Muscle of back (tissue), 11 donors: ENCODE results near the gene HSD17B4. TPM values are rescaled to one million over a fixed set of nuclear protein-coding genes. Genes with fewer than 3 reads are reported as not detected.
A peak's percentile ranks its signal among the peaks of the same experiment; 100 is the strongest.
"Not testable (repeated sequence)": the region's sequence is repeated elsewhere in the genome, so short reads cannot be mapped to it uniquely, and the experiment has no call there.

Experiments used
- DNase-seq, 3 donors: peaks; one replicate each; pipeline versions ENCODE4 v3.0.0 to v3.0.0-alpha.2; 2013
- polyA plus RNA-seq, 10 donors: library from polyadenylated mRNA; unstranded; fragments of 120-200 nt; gene quantifications; one replicate each; pipeline ENCODE4 v1.2.1, GENCODE V29; 2013; ENCODE audit not compliant: insufficient read length in 10 of 10

The HSD17B4 gene
- polyA plus RNA-seq, 10 donors = 65.4 to 102 (median 85.4) TPM

- not testable (repeated sequence) for DNase-seq
Observed at GRCh38 chr5:119428574-119428973, 23.7 kb upstream of the HSD17B4 start.

DNA sequence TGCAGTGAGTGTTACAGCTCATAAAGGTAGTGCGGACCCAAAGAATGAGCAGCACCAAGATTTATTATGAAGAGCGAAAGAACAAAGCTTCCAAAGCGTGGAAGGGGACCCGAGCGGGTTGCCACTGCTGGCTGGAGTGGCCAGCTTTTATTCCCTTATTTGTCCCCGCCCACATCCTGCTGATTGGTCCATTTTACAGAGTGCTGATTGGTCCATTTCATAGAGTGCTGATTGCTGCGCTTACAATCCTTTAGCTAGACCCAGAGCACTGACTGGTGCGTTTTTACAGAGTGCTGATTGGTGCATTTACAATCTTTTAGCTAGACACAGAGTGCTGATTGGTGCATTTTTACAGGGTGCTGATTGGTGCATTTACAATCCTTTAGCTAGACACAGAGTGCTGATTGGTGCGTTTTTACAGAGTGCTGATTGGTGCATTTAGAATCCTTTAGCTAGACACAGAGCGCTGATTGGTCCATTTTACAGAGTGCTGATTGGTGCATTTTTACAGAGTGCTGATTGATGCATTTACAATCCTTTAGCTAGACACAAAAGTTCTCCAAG is 19.5 kb upstream of the HSD17B4 start:
- DNase-seq = not testable (repeated sequence)

- peak in 2 of 3 donors; percentile 27 to 46 for DNase-seq
Observed at GRCh38 chr5:119435436-119436132, 16.7 kb upstream of the HSD17B4 start.

DNA sequence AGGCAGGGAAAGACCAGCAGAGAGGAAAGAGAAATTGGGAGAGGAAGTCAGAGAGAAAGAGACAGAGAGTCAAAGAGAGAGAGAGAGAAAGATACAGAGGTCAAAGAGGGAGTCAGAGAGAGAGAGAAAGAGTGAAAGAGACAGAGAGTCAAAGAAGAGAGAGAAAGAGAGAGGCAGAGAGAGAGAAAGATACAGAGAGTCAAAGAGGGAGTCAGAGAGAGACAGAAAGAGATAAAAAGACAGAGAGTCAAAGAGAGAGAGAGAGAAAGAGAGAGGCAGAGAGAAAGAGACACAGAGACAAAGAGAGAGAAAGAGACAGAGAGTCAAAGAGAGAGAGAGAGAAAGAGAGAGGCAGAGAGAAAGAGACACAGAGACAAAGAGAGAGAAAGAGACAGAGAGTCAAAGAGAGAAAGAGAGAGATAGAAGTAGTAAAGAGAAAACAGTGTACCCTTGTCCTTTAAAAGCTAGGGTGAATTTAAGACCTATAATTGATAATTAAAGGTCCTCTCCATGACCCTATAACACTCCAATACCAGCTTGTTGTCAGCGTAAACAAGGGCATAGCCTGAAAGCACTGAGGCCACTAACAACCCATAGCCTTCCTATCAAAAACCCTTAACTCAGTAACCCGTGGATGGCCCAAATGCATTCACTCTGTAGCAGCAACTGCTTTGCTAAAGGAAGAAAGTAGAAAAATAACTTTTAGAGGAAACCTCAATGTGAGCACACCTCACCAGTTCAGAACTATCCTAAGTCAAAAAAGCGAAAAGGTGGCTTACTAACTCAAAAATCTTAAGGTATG is 14.3 kb upstream of the HSD17B4 start:
- not testable (repeated sequence) for DNase-seq

DNA sequence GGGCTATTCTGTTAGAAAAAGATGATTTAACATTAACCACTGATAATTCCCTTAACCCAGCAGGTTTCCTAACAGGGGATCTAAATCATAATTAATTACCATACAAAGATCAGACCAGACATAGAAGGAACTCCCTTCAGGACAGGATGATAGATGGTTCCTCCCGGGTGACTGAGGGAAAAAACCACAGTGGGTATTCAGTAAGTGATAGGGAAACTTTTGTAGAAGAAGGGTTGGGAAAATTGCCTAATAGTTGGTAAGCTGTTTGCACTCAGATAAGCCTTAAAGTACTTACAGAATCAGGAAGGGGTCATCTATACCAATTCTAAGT is 13.7 kb upstream of the HSD17B4 start:
- not testable (repeated sequence) for DNase-seq

DNA sequence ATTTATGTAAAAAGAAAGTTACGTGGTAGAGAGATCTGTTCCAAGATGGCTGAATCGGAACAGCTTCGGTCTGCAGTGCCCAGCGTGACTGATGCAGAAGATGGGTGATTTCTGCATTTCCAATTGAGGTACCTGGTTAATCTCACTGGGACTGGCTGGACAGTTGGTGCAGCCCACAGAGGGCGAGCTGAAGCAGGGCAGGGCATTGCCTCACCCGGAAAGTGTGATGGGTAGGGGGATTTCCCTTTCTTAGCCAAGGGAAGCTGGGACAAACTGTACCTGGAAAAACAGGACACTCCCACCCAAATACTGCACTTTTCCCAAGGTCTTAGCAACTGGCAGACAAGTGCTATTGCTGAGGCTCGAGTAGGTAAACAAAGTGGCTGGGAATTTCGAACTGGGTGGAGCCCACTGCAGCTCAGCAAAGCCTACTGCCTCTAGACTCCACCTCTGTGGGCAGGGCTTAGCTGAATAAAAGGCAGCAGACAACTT is 13.1 kb upstream of the HSD17B4 start:
- DNase-seq = no peak

GRCh38 chr5:119439632-119440031 is 12.7 kb upstream of the HSD17B4 start:
- DNase-seq = not testable (repeated sequence)

DNA sequence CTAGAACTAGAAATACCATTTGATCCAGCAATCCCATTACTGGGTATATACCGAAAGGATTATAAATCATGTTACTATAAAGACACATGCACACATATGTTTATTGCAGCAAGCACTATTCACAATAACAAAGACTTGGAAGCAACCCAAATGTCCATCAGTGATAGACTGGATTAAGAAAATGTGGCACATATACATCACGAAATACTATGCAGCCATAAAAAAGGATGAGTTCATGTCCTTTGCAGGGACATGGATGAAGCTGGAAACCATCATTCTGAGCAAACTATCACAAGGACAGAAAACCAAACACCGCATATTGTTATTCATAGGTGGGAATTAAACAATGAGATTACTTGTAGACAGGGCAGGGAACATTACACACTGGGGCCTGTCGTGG is 7.7 kb upstream of the HSD17B4 start:
- not testable (repeated sequence) for DNase-seq

DNA sequence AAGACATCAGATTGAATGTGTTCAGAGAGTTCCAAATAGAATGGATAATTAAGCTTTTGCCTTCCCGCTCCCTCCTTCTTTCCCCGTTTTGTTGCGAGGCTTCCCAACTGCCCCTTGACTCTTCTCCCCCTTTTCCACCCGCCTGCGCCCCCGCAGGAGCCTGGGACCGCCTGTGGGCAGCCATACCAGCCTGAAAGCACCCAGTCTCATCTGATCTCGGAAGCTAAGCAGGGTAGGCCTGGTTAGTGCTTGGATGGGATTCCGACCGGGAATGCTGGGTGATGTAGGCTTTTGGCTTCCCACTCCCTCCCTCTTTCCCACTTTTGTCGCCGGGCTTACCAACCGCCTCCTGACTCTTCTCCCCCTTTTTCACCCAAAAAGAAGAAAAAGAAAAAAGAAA is 6.8 kb upstream of the HSD17B4 start:
- DNase-seq = no peak

GRCh38 chr5:119449882-119450281 is 2.4 kb upstream of the HSD17B4 start:
- no peak for DNase-seq

DNA sequence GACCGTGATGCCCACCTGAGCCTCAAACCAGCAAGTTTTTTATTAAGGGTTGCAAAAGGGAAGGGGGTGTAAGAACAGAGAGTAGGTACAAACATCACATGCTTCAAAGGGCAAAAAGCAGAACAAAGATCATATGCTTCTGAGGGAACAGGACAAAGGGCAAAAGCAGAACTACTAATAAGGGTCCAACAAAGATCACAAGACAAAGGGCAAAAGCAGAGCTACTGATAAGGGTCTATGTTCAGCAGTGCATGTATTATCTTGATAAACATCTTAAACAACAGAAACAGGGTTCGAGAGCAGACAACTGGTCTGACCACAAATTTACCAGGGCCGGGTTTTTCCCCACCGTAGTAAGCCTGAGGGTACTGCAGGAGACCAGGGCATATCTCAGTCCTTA is 1.7 kb upstream of the HSD17B4 start:
- DNase-seq = not testable (repeated sequence)

- no peak for DNase-seq
Observed at GRCh38 chr5:119451561-119451960, 736 bp upstream of the HSD17B4 start.

DNA sequence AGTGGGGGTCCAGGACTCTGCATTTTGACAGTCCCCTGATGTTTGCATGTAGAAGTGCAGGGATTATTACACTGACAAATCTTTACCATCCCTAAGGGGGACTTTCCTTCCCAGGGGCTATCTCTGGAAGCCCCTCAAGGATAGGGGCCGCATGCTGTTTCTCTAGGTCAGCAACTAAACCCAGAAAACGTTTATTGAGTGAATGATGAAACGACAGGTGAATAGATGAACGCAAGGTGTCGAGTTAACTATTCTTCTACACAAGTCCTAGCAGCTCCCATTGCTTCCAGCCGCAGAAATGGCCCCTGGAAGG is 281 bp upstream of the HSD17B4 start:
- no peak for DNase-seq

DNA sequence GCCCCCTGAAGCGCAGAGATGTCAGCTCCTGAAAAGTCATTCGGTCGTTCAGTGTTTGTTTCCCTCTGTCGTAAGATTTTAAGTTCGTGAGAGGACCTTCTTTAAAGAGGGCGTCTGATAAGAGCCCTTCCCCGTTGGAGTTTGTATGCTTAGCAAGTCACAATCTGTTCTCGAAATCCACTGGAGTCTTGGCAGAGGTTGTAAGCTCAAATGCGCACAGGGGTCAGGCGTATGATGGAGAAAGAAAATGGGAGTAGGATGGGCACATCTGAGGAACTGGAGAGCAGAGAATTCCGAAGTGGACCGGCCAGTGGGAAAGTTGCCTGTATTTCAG is 710 bp downstream of the HSD17B4 start:
- DNase-seq = peak; percentile 12 to 66 (median 27)

- no peak for DNase-seq
Observed at GRCh38 chr5:119454171-119454570, 1.9 kb downstream of the HSD17B4 start.

- no peak for DNase-seq
Observed at GRCh38 chr5:119458911-119459632, 6.8 kb downstream of the HSD17B4 start.

DNA sequence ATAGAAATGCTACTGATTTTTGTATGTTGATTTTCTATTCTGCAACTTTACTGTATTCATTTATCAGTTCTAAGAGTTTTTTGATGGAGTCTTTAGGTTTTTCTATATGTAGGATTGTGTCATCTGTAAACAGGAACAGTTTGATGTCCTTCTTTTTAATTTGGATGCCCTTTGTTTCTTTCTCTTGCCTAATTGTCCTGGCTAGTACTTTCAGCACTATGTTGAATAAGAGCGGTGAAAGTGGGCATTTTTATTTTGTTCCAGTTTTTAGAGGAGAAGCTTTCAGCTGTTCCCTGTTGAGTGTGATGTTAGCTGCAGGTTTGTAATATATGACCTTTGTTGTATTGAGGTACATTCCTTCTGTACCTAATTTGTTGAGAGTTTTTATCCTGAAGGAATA is 13.3 kb downstream of the HSD17B4 start:
- DNase-seq = no peak

- DNase-seq = no peak
Observed at GRCh38 chr5:119468286-119468685, 16.0 kb downstream of the HSD17B4 start.

DNA sequence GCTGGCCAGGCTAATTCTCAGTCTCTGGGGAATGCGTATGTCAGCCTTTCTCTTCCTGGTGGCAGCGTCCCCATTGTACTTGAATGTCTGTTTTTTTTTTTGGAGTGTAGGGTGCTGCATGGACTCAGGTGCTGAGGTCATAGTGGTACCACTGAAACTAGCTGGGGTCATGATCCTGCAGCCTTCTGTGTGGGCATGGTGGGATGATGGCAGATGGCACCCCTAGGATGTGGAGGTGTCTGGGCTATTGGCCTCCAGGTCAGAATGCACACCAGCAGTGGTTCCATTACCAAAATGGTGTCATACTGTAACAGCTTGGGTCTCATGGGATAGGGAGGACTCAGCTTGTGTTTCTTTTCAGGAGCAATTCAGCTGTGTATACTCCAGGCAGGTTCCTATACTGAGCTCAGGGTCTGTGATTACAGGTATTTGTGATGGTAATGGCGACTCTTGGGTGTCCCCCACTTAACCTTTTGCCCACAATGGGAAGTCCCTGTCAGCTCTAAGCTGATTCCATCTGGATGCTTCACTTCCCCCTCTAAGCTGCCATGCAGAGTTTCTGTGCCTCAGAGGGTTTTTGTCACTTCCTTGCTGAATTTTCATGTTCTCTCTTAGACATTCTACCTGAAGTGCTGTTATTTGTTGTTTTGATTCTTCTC is 17.9 kb downstream of the HSD17B4 start:
- DNase-seq = no peak

GRCh38 chr5:119470851-119471451 is 18.7 kb downstream of the HSD17B4 start:
- DNase-seq = peak; percentile 9 to 51 (median 13)

GRCh38 chr5:119473241-119473640 is 20.9 kb downstream of the HSD17B4 start:
- DNase-seq = no peak

- no peak for DNase-seq
Observed at GRCh38 chr5:119476341-119476740, 24.0 kb downstream of the HSD17B4 start.
